ENCODE results near the gene AATK. TPM values are rescaled to one million over a fixed set of nuclear protein-coding genes. Genes with fewer than 3 reads are reported as not detected.

Gene AATK
- total RNA-seq, 4 donors from 2014 or later: 23.9 to 190 (median 123) TPM

- Histone ChIP-seq H3K27me3 (no peaks in the 10 kb centered on the region), H3K27ac (no peak overlapping the region), H3K4me1 (peaks cover 0 to 14% (median 0%) of the 10 kb centered on the region in 4 donors), H3K4me3 (no peak overlapping the region), H3K9me3 (no peaks in the 10 kb centered on the region), H3K36me3 (peaks cover 0 to 14% (median 0%) of the 10 kb centered on the region in 3 donors)
- DNase-seq: no peak
- no peak for TF ChIP-seq CTCF (IDR thresholded peaks at IDR 0.05)
- no peak for TF ChIP-seq POLR2A (IDR thresholded peaks at IDR 0.05)
Observed at GRCh38 chr17:81111066-81111465, 55.0 kb downstream of the AATK start.

DNA sequence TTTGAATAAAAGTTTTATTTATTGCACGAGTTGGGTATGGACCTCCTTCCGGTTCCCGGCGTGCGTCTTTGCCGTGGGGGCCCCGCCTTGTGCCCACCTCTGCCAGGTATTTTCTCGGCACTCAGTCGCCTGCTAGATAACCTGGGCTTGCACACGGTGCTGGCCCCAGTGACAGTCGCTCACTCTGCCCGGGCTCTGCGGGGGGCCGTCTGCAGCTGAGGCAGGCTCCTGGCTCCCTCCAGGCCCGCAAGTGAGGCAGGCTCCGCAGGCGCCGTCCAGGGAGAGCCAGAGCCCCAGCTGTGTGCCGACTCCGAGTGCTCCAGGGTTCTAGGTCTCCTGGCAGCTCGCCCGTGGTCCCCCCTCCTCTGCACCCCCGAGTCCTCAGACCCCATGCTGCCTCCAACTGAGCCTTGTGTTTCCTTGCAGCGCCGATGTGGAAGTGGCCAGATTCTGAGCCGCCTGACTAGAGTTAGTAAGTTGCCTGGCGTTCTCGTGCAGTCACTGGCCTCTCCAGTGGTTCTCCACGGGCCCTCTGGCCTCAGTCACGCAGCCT lies 55.5 kb downstream of the AATK start:
- no peaks in the 10 kb centered on the region for H3K27me3 ChIP-seq
- no peak for DNase-seq
- H3K4me3 ChIP-seq: no peak overlapping the region
- no peaks in the 10 kb centered on the region for H3K9me3 ChIP-seq
- H3K4me1 ChIP-seq: peaks cover 0 to 14% (median 0%) of the 10 kb centered on the region in 4 donors
- H3K36me3 ChIP-seq: peaks cover 0 to 14% (median 0%) of the 10 kb centered on the region in 3 donors
- no peak overlapping the region for H3K27ac ChIP-seq
- TF ChIP-seq CTCF (IDR thresholded peaks at IDR 0.05) (no peak), POLR2A (IDR thresholded peaks at IDR 0.05) (no peak)

GRCh38 chr17:81109957-81110356 lies 56.1 kb downstream of the AATK start:
- Histone ChIP-seq H3K4me3 (no peak overlapping the region), H3K4me1 (peaks cover 0 to 9% (median 0%) of the 10 kb centered on the region in 4 donors), H3K9me3 (no peaks in the 10 kb centered on the region), H3K27ac (no peak overlapping the region), H3K36me3 (peaks cover 0 to 18% (median 0%) of the 10 kb centered on the region in 3 donors), H3K27me3 (no peaks in the 10 kb centered on the region)
- TF ChIP-seq CTCF (IDR thresholded peaks at IDR 0.05): no peak
- no peak for TF ChIP-seq POLR2A (IDR thresholded peaks at IDR 0.05)
- DNase-seq: no peak

DNA sequence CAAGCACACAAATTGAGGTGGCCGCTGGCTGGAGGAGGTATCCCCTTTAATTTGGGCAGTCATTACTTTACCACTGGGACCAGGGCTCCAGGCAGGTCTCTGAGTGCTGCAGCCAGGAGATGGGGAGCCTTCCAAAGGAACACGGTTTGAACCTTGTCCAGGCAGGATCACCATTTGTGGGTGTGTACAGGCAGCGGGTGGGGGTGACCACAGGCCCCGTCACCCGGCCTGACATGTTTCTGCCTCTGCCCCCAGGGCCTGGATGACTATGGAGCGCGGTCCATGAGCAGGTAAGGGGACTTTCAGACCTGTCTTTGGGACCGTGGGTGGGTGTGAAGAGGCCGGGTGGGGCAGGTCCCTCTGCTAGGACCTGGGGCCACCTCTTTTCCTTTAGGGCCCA lies 57.8 kb downstream of the AATK start:
- no peak for DNase-seq
- no peaks in the 10 kb centered on the region for H3K4me1 ChIP-seq
- H3K27me3 ChIP-seq: no peaks in the 10 kb centered on the region
- H3K36me3 ChIP-seq: peaks cover 0 to 28% (median 0%) of the 10 kb centered on the region in 3 donors
- TF ChIP-seq POLR2A (IDR thresholded peaks at IDR 0.05): no peak
- TF ChIP-seq CTCF (IDR thresholded peaks at IDR 0.05): no peak
- no peaks in the 10 kb centered on the region for H3K9me3 ChIP-seq
- no peak overlapping the region for H3K27ac ChIP-seq
- no peak overlapping the region for H3K4me3 ChIP-seq

DNA sequence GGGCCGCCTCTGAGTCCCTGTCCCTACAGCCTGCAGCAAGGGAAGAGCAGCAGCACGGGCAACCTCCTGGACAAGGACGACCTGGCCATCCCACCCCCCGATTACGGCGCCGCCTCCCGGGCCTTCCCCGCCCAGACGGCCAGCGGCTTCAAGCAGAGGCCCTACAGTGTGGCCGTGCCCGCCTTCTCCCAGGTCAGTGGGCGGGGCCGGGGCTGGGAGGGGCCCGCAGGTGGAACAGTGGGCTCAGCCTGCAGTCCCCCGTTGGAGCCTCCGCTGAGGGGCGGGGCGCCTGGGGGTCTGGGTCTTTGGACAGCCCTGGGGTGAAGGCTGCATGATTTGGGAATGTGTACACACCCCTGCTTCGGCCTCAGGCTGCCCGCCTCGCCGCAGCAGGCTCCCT lies 59.3 kb downstream of the AATK start:
- DNase-seq: no peak
- no peak for TF ChIP-seq POLR2A (IDR thresholded peaks at IDR 0.05)
- TF ChIP-seq CTCF (IDR thresholded peaks at IDR 0.05): no peak
- H3K4me3 ChIP-seq: no peak overlapping the region
- H3K4me1 ChIP-seq: peaks cover 0 to 4% (median 0%) of the 10 kb centered on the region in 4 donors
- H3K36me3 ChIP-seq: peaks cover 0 to 28% (median 0%) of the 10 kb centered on the region in 3 donors
- no peak overlapping the region for H3K27ac ChIP-seq
- H3K27me3 ChIP-seq: no peaks in the 10 kb centered on the region
- H3K9me3 ChIP-seq: no peaks in the 10 kb centered on the region
